MCF 10A (cell line): ENCODE results near the gene ABHD5. TPM values are rescaled to one million over a fixed set of nuclear protein-coding genes. Genes with fewer than 3 reads are reported as not detected.

ENCODE experiments used
- BruUV-seq: library from RNA; stranded (reverse); fragments of 400-500 nt; replicated peaks from 2 replicates; lab custom pipeline; 2021; lab: Mats Ljungman, UMichigan
- CTCF ChIA-PET: fragments of 300-600 bp; sonication (Branson Sonifier 250); formaldehyde crosslinking; extraction: SDS; loops from one replicate; lab custom pipeline; 2021; ENCODE audit warnings: antibody characterized with exemption, inconsistent platforms; lab: Yijun Ruan, JAX
- POLR2A ChIA-PET: fragments of 300-600, 350-650 bp; sonication (Branson Sonifier 250); formaldehyde crosslinking; extraction: SDS; loops from one replicate; lab custom pipeline; 2020; ENCODE audit warnings: antibody characterized with exemption, inconsistent platforms; lab: Yijun Ruan, JAX
- DNase-seq: peaks from one replicate; pipeline ENCODE4 v3.0.0-alpha.2; 2018; ENCODE audit not compliant: unreplicated experiment
- H3K27ac Mint-ChIP-seq: one replicate; pipeline ENCODE4 v1.8.0; 2022; ENCODE audit warnings: mild to moderate bottlenecking, low read depth, mixed read lengths; ENCODE audit not compliant: unreplicated experiment
- H3K27me3 Mint-ChIP-seq: one replicate; pipeline ENCODE4 v1.8.0; 2022; ENCODE audit warnings: mixed read lengths; ENCODE audit not compliant: insufficient read depth, unreplicated experiment
- H3K36me3 Mint-ChIP-seq: one replicate; pipeline ENCODE4 v1.8.0; 2022; ENCODE audit warnings: mild to moderate bottlenecking, moderate library complexity, mixed read lengths; ENCODE audit not compliant: insufficient read depth, unreplicated experiment
- H3K4me1 Mint-ChIP-seq: one replicate; pipeline ENCODE4 v1.8.0; 2022; ENCODE audit warnings: mixed read lengths; ENCODE audit not compliant: insufficient read depth, unreplicated experiment
- H3K4me3 Mint-ChIP-seq: one replicate; pipeline ENCODE4 v1.8.0; 2022; ENCODE audit warnings: mild to moderate bottlenecking, moderate library complexity, mixed read lengths; ENCODE audit not compliant: unreplicated experiment
- H3K9me3 Mint-ChIP-seq: one replicate; pipeline ENCODE4 v1.8.0; 2022; ENCODE audit warnings: mixed read lengths; ENCODE audit not compliant: unreplicated experiment
- CTCF ChIP-seq: fragments of 200-600 bp; IDR thresholded peaks from one replicate; pipeline ENCODE4 v1.8.0; 2022; ENCODE audit warnings: antibody characterized with exemption, mild to moderate bottlenecking; ENCODE audit not compliant: unreplicated experiment
- intact Hi-C: fragments of 100-400 bp; cut with micrococcal nuclease; formaldehyde crosslinking; loops from 2 replicates; pipeline ENCODE4 v1.14.1; 2022
- total RNA-seq: library from RNA; stranded (reverse); gene quantifications from 2 replicates; pipeline ENCODE4 v1.2.3, GENCODE V29; 2022

Gene ABHD5
- total RNA-seq, 1 experiment from 2014 or later: 32.6 TPM

GRCh38 chr3:43748179-43748578 is 57.4 kb downstream of the ABHD5 start:
- POLR2A ChIA-PET: no interaction called here
- Mint-ChIP-seq H3K36me3 (no peaks in the 10 kb centered on the region), H3K4me3 (no peak overlapping the region), H3K9me3 (peaks cover 11% of the 10 kb centered on the region), H3K27me3 (no peaks in the 10 kb centered on the region), H3K27ac (peak overlapping the region; percentile 72), H3K4me1 (no peaks in the 10 kb centered on the region)
- intact Hi-C loops: no loop called here
- peak; percentile 51 for DNase-seq
- no TSS peak for BruUV-seq
- CTCF ChIA-PET: no interaction called here
- no peak for TF ChIP-seq CTCF

DNA sequence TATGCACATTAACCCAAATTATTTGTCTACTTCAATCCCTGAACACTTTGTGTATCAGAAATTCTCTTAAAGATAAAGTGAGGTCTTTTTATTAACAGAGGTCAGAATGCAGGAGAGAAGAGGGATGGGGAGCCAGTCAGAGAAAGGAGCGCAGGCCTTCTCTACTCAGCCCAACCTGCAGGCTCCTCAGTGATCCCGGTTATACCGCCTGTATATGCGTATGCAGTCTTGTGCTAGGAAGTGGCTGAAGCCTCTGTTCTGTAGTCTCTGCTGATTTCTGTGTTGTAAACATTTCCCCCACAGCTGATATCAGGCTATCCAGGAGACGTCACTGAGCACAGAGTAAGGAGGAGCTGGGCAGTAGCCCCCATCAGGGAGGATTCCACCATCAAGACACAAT is 57.9 kb downstream of the ABHD5 start:
- H3K27ac Mint-ChIP-seq: peak overlapping the region; percentile 72

GRCh38 chr3:43752905-43753304 is 62.2 kb downstream of the ABHD5 start:
- peaks cover 14% of the 10 kb centered on the region for H3K4me1 Mint-ChIP-seq
- no TSS peak for BruUV-seq
- H3K27me3 Mint-ChIP-seq: no peaks in the 10 kb centered on the region
- DNase-seq: no peak
- no peak for TF ChIP-seq CTCF
- no peaks in the 10 kb centered on the region for H3K9me3 Mint-ChIP-seq
- intact Hi-C loops: no loop called here
- ChIA-PET CTCF (interaction anchor here (0.9 kb wide), 1 partner anchor 14 kb away, joined by 3 read pairs; no protein-coding TSS in a partner anchor), POLR2A (interaction anchor here (0.6 kb wide), 1 partner anchor 229 kb away, joined by 4 read pairs; no protein-coding TSS in a partner anchor)
- no peaks in the 10 kb centered on the region for H3K36me3 Mint-ChIP-seq
- H3K4me3 Mint-ChIP-seq: no peak overlapping the region
- no peak overlapping the region for H3K27ac Mint-ChIP-seq

More for the DNA sequence above, 57.9 kb downstream of the ABHD5 start:
- Mint-ChIP-seq H3K36me3 (no peaks in the 10 kb centered on the region), H3K9me3 (peaks cover 11% of the 10 kb centered on the region), H3K4me1 (peaks cover 2% of the 10 kb centered on the region), H3K27me3 (no peaks in the 10 kb centered on the region), H3K4me3 (no peak overlapping the region)
- DNase-seq: no peak
- BruUV-seq: no TSS peak
- ChIA-PET POLR2A (no interaction called here), CTCF (no interaction called here)
- no peak for TF ChIP-seq CTCF
- intact Hi-C loops: no loop called here

- H3K27ac Mint-ChIP-seq: no peak overlapping the region
- peaks cover 20% of the 10 kb centered on the region for H3K4me1 Mint-ChIP-seq
- no peak for TF ChIP-seq CTCF
Observed at GRCh38 chr3:43753741-43754715, 63.3 kb downstream of the ABHD5 start.

More at GRCh38 chr3:43753741-43754715, 63.3 kb downstream of the ABHD5 start:
- DNase-seq: no peak
- no peaks in the 10 kb centered on the region for H3K9me3 Mint-ChIP-seq
- no peak overlapping the region for H3K4me3 Mint-ChIP-seq
- no TSS peak for BruUV-seq
- CTCF ChIA-PET: interaction anchor here (0.6 to 1.4 kb wide), 4 partner anchors 12 to 595 kb away, joined by 3 to 4 read pairs (median 3); no protein-coding TSS in a partner anchor
- POLR2A ChIA-PET: interaction anchor here (0.6 to 0.8 kb wide), 2 partner anchors 11 to 28 kb away, joined by 3 read pairs; no protein-coding TSS in a partner anchor
- H3K36me3 Mint-ChIP-seq: no peaks in the 10 kb centered on the region
- H3K27me3 Mint-ChIP-seq: no peaks in the 10 kb centered on the region
- intact Hi-C loops: no loop called here
